PFSK-1 (cell line): Measurements from ENCODE around the gene RNF2.

Experiments used
- FOXP2 ChIP-seq: optimal IDR thresholded peaks from 2 replicates; pipeline ENCODE3; 2011; ENCODE audit warnings: borderline replicate concordance, control low read depth, inconsistent platforms; ENCODE audit not compliant: insufficient read depth; ENCODE audit errors: extremely low read length, extremely low read depth
- POLR2AphosphoS5 ChIP-seq: IDR thresholded peaks from 2 replicates; pipeline ENCODE4 v1.6.1; 2012; ENCODE audit warnings: low read depth, mild to moderate bottlenecking, control low read depth, low read length, moderate library complexity
- REST ChIP-seq, 2 experiments: IDR thresholded peaks; 2 replicates each; pipeline versions ENCODE4 v1.6.1 to v1.8.0; 2011 to 2012; ENCODE audit warnings: low read depth in 2 of 2, low read length in 2 of 2, control low read depth in 1 of 2, inconsistent platforms in 1 of 2, mild to moderate bottlenecking in 1 of 2, moderate library complexity in 1 of 2; ENCODE audit not compliant: insufficient read depth in 1 of 2
- SIN3A ChIP-seq: IDR thresholded peaks from 2 replicates; pipeline ENCODE4 v1.6.1; 2012; ENCODE audit warnings: mild to moderate bottlenecking, low read length, moderate library complexity, borderline replicate concordance; ENCODE audit not compliant: insufficient read depth
- TAF1 ChIP-seq: IDR thresholded peaks from 2 replicates; pipeline ENCODE4 v1.6.1; 2012; ENCODE audit warnings: low read length, control low read depth, borderline replicate concordance; ENCODE audit not compliant: insufficient read depth

RNF2 gene

GRCh38 chr1:185066181-185066580 is 20.8 kb downstream of the RNF2 start:
- no peak for TF ChIP-seq REST (IDR thresholded peaks at IDR 0.05; ENCODE audit: insufficient read depth in 1 of 2, low read depth in 2 of 2, low read length in 2 of 2)
- no peak for TF ChIP-seq POLR2AphosphoS5
- no peak for TF ChIP-seq SIN3A
- TF ChIP-seq TAF1 = no peak
- no peak for TF ChIP-seq FOXP2

GRCh38 chr1:185068341-185068740 is 23.0 kb downstream of the RNF2 start:
- TF ChIP-seq SIN3A = no peak
- no peak for TF ChIP-seq POLR2AphosphoS5
- TF ChIP-seq REST (IDR thresholded peaks at IDR 0.05; ENCODE audit: insufficient read depth in 1 of 2, low read depth in 2 of 2, low read length in 2 of 2) = no peak
- no peak for TF ChIP-seq FOXP2
- TF ChIP-seq TAF1 = no peak

- no peak for TF ChIP-seq SIN3A
These were observed 23.9 kb downstream of the RNF2 start for GRCh38 chr1:185069202-185069772.

GRCh38 chr1:185070051-185070450 is 24.7 kb downstream of the RNF2 start:
- TF ChIP-seq SIN3A (no peak), POLR2AphosphoS5 (no peak), REST (IDR thresholded peaks at IDR 0.05; ENCODE audit: insufficient read depth in 1 of 2, low read depth in 2 of 2, low read length in 2 of 2) (no peak), FOXP2 (no peak), TAF1 (no peak)

- TF ChIP-seq SIN3A = no peak
- TF ChIP-seq REST (IDR thresholded peaks at IDR 0.05; ENCODE audit: insufficient read depth in 1 of 2, low read depth in 2 of 2, low read length in 2 of 2) = no peak
- no peak for TF ChIP-seq TAF1
- no peak for TF ChIP-seq FOXP2
- no peak for TF ChIP-seq POLR2AphosphoS5
These were observed 28.4 kb downstream of the RNF2 start for GRCh38 chr1:185073725-185074124.
